ENCODE results near the gene RPRM.
A peak's percentile ranks its signal among the peaks of the same experiment; 100 is the strongest.
"Not testable (repeated sequence)": the region's sequence is repeated elsewhere in the genome, so short reads cannot be mapped to it uniquely, and the experiment has no call there.

RPRM gene

GRCh38 chr2:153478289-153479261 lies at the start of gene RPRM:
Gene RPRM, minus strand, starts transcription at chr2:153478762. Its CDS starts 197 bp downstream, at chr2:153478565.
- DNase-seq (ENCODE audit: low spot score), result no peak

GRCh38 chr2:153519257-153519875 lies 40.8 kb upstream of the RPRM start:
- peak; percentile 72 for DNase-seq (ENCODE audit: low spot score)

- DNase-seq (ENCODE audit: low spot score), result no peak
These were observed 33.8 kb upstream of the RPRM start for GRCh38 chr2:153512331-153512730.

DNA sequence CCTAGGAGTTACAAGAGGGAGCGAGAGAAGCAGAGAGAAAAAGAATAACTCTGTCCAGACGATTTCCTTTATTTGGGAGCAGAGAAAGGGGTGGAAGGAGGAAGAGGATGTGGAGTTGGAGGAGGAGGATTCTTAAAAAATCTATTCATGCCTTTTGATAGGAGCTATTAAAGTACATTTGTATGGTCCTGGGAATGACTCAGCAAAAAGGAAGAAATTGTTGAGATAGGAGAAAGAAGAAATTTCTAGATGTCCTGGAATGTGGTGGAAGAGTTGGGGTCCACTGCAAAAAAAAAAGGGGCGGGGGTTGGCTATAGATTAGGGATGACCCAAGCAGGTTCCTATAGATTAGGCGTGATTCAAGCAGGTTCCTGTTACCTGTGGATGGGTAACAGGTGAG lies 32.4 kb upstream of the RPRM start:
- DNase-seq (ENCODE audit: low spot score), result no peak

DNA sequence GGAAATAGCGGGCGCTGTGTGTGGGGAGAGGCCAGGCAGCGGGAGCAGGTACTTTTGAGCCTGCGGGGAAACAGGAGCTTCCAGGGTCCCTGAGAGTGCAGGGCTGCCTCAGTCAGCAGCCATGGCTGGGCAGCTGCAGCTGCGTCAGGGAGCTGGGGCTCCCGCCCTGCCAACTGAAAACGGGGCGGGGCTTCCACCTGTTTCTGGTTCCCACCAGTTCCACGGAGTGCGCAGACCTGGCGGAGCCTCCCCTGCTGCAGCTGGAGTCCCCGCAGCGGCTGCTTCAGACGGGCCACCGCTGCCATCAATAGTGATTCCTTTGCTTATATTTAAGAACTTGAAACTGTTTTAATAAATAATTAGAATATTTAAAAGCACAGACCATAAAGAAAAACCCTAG lies 30.6 kb upstream of the RPRM start:
- no peak for DNase-seq (ENCODE audit: low spot score)

DNA sequence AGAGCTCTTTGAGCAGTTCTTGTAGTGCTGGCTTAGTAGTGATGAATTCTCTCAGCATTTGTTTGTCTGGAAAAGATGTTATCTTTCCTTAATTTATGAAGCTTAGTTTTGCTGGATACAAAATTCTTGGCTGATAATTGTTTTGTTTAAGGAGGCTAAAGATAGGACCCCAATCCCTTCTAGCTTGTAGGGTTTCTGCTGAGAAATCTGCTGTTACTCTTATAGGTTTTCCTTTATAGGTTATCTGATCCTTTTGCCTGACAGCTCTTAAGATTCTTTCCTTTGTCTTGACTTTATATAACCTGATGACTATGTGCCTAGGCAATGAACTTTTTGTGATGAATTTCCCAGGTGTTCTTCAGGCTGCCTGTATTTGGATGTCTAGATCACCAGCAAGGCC lies 27.9 kb upstream of the RPRM start:
- not testable (repeated sequence) for DNase-seq (ENCODE audit: low spot score)

DNA sequence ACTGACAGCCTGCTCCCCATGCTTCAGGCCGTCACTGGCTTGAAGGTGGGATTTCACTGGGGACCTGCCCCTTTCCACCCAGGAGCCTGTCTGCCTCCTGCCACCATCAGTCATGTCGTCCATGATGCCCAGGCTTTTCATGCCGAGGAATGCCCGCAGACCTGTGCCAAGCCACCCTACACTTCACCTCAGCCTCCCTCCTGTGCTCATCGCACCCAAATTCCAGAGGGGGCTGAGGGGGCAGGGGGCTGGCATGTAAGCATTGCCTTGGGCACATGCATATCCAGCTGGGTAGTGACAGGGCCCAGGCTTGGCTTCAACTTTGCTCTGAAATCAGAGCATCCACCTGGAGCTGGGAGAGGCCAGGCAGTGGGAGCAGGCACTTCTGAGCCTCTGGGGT lies 20.9 kb upstream of the RPRM start:
- DNase-seq (ENCODE audit: low spot score), result no peak

GRCh38 chr2:153497938-153498629 lies 19.5 kb upstream of the RPRM start:
- DNase-seq (ENCODE audit: low spot score), result no peak

DNA sequence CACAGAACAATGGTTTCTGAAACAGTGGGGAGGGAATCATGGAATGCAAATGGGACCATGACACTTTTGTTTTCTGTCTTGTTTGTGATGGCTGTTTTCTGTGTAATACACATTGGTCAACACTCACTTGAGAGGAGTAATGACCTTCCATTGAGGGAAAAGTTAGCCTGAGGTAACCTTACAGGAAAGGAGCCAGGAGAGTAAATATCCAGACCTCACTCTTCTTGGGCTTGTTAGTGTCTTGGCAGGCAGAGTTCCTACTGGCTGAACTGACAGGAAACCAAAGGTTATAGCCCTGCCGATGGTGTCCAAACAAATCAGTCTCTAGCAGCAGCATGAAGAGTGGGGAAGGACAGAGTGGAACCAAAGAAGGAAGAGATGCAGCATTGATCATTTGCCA lies 17.2 kb upstream of the RPRM start:
- no peak for DNase-seq (ENCODE audit: low spot score)

- DNase-seq (ENCODE audit: low spot score), result no peak
These were observed 9.5 kb upstream of the RPRM start for GRCh38 chr2:153488072-153488471.

- no peak for DNase-seq (ENCODE audit: low spot score)
These were observed 8.9 kb upstream of the RPRM start for GRCh38 chr2:153487448-153487847.

DNA sequence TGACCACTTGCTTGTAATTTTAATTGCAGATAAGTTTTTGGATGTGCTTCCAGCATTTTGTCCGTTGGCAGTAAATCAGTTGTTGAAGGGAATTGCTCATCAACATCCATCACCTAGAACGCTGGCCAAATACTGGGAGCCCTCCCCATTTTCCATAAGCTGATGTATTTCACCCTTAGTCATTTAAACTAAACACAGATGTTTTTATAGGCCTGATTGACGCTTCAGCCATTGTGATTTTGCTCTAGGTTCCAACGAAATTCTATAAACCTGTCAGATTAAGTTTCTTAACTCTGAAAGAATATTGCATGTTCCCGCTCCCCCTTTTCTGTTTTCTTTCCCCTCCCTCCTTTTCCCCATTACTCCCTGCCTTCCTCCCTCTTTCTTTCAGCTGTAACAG lies 1.0 kb upstream of the RPRM start:
- DNase-seq (ENCODE audit: low spot score), result no peak

DNA sequence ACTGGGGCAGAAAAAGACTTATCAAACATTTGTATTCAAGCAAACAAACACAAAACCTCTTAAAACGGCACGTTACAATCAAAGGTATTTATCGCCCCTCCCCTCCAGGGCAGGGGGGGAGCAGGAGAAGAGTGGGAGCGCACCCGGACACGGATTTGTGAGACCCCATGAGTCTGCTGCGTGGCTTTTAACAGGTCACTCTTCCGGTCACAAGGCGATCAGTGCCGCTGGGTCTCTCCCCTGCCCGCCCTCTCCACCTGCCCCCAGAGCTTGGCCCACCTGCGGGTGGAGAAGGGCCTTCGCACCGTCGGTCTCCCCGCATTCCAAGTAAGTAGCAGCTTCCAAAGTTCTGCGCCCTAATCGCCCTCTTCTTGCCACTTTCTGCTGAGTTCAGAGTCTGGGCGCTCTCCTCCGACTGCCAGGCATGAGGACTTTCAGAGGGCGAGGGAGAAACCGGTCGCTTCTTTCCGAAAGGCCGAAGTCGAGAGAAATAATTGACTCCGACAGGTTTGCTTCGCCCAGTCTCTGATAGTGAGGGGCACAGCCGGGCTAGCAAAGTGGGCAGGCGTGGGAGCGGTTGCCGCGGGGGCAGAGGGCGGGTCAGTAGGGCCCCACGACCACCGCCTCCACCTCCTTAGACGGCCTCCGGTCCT lies 800 bp downstream of the RPRM start:
- DNase-seq (ENCODE audit: low spot score), result no peak

DNA sequence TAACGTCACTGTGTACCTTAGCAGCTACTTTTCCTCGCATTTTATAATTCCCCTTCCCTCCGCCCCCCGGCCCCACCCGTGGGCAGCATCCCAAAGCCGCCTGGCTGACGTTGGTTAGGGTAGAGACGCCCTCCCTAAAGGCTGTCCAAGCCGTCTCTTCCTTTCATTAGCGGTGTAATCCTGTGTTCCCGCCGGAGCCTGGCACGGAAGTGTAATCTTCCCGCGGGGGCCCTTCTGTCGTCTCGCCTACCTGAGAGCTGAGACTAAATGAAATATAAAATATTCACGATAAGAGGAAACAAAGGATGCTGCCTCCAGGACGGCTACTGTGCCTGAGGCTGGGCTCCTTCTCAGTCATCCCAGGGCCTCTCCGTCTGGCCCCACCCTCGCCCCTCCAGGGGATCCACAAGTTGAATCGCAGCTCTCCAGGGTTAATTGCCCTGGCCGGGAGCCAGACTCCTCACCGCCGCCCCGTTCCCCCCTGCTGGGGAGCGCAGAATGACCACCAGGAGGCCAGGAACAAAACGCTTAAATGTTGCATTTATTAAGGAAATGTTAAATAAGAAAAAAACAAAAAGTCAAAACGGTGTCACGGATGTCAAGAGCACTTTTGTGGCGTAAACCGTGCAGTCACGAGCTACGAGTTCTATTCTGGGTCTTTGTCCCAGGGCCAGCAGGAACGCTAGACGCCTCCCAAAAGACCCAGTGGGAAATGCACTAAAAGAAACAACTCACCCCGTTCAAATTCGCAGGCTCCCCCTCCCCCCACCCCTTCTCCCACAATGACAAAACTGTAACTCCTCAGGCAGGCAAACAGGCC lies 1.5 kb downstream of the RPRM start:
- no peak for DNase-seq (ENCODE audit: low spot score)

- DNase-seq (ENCODE audit: low spot score), result no peak
These were observed 2.1 kb downstream of the RPRM start for GRCh38 chr2:153476491-153476815.

- no peak for DNase-seq (ENCODE audit: low spot score)
These were observed 3.6 kb downstream of the RPRM start for GRCh38 chr2:153474876-153475435.

DNA sequence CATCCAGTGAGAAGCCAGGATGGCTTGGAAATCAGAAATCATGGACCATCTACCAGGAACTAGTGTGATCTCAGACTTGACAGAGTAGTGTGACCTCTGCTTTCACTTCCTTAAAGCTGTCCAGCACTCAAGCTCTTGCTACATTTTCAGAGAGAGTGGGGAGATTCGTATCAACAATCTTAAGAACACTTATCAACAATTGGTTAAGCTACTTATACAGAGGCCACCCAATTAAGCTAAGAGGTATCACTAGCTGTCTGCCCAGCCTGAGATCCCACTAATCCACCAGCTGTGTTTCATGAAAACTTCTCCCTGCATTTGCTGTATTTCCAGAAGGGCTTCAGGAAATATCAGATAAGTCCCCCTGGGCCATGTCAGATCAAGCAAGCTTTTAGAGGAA lies 4.2 kb downstream of the RPRM start:
- peak; percentile 10 for DNase-seq (ENCODE audit: low spot score)

GRCh38 chr2:153470867-153471266 lies 7.7 kb downstream of the RPRM start:
- no peak for DNase-seq (ENCODE audit: low spot score)

- DNase-seq (ENCODE audit: low spot score), result no peak
These were observed 14.2 kb downstream of the RPRM start for GRCh38 chr2:153464395-153464794.

GRCh38 chr2:153462338-153462859 lies 16.2 kb downstream of the RPRM start:
- DNase-seq (ENCODE audit: low spot score), result no peak

- DNase-seq (ENCODE audit: low spot score), result no peak
These were observed 17.1 kb downstream of the RPRM start for GRCh38 chr2:153461453-153461852.
